HG02623 (cell line): Measurements from ENCODE around the gene CSK.
"Not testable (repeated sequence)": the region's sequence is repeated elsewhere in the genome, so short reads cannot be mapped to it uniquely, and the experiment has no call there.

ENCODE experiments used
- ATAC-seq: cut with Tn5 transposase; IDR thresholded peaks from one replicate; pipeline ENCODE4 v1.9.1; 2021; ENCODE audit warnings: moderate library complexity; ENCODE audit not compliant: unreplicated experiment

CSK gene

DNA sequence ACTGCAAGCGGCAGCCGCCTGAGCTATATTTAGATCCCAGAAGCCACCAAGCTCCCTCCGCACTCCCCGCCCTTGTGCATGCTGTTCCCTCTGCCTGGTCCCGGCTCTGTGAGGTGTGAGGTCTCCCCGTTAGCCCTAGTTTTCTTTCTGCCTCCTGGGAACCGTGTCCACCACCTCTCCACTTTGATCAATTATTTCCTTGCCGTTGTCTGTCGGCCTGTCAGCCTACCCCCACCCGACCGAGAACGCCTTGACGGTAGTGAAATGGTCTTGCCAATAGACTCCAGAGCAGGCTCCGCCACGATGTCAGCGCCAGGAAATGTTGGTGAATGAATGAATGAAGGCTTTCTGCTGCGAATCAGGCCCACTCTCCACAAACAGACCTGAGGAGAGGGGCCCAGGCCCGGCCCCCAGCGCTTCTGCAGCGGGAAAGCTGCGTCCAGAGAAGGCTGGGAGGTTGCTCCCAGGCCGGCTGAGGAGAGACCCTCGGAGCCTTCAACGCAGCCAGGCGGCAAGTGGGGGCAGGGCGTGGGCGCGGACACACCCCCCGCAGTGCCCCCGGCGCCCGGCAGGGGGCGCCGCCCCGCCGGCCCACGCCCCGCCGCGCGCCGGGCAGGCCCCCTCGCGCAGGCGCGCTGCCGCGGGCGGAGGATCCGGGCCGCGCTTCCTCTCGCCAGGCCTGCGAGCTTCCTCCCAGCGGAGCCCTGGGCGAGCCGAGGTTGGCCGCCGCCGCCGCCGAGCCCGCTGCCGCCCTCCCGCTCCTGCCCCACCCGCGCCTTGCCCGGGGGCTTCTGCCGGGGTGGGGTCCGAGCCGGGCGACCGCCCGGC, at the start of gene CSK:
Gene CSK (plus strand): TSS at position 650 of the 828 bp plus-strand sequence. CDS start 16,218 bp downstream, outside the sequence.
- ATAC-seq, result peak; percentile 36

DNA sequence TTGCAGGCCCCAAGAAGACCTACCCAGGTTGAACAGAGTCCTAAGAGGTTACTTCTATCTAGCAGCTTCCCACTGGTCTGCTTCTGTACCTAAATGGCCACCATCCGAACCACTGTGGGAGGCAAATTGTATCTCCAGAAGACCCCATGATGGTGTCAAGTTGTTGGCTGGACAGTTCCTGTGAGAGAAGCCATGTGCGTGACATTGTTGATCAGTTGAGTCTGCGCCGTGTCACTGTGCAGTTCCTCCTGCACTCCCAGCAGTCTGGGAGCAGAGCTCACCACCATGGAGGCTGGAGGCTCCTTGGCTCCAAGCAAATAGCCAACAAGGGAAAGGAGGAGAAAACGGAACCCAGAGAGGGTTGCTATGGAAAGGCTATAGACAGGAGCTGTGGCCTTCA, 49.0 kb upstream of the CSK start:
- ATAC-seq, result no peak

DNA sequence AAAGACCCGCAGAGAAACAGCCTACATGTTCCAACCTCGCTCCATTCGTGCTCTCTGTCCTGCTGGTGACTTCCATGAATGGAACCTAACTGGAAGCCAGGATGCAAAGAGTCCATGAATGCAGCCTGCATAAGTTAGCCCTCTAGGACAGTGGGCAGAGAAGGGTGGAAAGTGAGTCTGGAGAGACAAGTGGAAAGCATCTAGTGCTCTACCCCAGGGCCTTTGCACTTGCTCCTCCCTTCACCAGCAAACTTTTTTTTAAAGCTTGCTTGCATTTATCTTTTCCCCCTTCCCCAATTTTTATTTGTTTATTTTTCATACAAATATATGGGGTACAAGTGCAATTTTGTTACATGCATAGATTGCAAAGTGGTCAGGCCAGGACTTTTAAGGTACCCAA, 48.6 kb upstream of the CSK start:
- no peak for ATAC-seq

DNA sequence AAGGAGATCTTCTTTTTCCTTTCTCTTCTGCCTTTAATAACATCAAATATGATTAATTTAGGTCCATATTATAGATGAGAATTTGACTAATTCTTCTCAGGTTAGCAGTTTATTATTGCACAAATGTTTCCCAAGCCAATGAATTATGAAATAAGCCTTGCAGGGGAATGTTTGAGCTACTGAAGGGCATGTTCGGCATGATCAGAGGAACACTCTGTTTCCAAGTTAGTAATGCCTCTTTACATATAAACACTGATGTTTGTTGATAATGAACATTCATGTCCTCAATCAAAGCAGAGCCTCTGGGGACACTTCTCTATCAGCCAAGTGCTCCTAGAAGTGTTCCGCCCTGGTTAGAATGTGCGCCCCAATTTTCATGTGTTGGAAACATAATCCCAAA, 46.6 kb upstream of the CSK start:
- ATAC-seq, result no peak

DNA sequence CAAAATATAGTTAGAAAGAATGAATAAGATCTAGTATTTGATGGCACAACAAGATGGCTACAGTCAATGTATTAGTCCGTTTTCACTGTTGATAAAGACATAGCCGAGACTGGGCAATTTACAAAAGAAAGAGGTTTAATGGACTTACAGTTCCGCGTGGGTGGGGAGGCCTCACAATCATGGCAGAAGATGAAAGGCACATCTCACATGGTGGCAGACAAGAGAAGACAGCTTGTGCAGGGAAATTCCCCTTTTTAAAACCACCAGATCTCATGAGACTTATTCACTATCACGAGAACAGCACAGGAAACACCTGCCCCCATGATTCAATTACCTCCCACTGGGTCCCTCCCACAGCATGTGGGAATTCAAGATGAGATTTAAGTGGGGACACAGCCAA, 43.6 kb upstream of the CSK start:
- not testable (repeated sequence) for ATAC-seq

DNA sequence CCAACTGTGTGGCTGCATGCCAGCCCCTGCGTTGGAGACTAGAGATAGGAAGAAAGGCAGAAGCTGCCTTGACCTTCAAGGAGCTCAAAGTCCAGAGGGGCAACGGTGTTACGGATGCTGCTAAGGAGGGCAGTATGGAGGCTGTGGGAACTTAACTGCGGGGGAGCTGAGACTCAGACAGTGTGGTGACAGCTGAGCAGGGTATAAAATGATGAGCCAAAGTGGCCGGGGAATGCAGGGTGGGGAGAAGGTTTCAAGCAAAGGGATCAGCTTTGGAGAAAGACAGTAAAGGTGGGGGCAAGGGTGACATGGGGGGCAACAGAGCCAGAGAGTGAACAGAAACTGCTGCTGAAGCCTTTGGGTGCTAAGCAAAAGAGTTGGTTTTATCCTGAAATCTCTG, 39.5 kb upstream of the CSK start:
- ATAC-seq, result no peak

DNA sequence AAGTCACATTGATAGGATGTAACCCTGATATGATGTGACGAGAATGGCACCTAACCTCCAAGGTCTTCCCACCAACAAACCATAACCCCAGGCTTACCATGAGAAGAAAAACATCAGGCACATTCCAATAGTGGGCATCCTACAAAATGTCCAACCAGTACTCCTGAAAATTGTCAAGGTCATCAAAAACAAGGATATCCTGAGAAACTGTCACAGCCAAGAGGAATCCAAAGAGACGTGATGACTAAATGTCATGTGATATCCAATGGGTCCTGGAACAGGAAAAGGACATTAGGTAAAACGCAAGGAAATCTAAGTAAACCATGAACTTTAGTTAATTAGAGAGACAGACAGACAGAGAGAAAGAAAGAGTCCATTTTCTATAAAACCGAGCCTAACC, 35.5 kb upstream of the CSK start:
- no peak for ATAC-seq

DNA sequence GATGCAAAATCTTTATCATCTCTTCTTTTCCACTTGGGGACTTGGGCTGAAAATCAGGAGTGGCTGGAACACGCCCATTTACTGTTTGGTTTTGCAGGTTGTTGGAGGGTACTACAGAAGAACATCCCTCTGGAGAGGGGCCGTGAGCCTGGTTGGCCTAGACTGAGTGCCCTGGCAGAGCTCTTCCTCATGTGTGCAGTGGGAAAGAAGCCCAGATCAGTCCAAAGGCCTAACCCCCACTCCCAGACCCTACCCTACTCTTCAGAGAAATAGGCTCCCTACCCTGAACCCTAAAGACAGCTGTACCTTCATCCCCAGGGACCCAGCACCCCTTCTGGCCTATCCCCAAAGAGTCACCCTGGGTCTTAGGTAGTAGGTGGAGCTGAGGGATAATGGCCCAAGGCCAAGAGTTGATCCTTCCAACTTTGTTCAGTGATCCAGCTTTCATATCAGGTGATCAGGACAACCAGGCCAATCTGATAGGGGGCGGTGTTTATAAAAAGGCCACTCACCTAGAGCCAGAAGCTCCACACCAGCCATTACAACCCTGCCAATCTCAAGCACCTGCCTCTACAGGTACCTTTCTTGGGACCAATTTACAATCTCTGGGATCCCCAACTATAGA, 33.4 kb upstream of the CSK start, which contains the start of gene CYP1A2:
Gene CYP1A2 (plus strand): TSS at position 524 of the 625 bp plus-strand sequence. CDS start 894 bp downstream, outside the sequence.
- no peak for ATAC-seq

DNA sequence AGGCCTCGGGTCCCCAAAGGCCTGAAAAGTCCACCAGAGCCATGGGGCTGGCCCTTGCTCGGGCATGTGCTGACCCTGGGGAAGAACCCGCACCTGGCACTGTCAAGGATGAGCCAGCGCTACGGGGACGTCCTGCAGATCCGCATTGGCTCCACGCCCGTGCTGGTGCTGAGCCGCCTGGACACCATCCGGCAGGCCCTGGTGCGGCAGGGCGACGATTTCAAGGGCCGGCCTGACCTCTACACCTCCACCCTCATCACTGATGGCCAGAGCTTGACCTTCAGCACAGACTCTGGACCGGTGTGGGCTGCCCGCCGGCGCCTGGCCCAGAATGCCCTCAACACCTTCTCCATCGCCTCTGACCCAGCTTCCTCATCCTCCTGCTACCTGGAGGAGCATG, 32.0 kb upstream of the CSK start:
- ATAC-seq, result no peak

DNA sequence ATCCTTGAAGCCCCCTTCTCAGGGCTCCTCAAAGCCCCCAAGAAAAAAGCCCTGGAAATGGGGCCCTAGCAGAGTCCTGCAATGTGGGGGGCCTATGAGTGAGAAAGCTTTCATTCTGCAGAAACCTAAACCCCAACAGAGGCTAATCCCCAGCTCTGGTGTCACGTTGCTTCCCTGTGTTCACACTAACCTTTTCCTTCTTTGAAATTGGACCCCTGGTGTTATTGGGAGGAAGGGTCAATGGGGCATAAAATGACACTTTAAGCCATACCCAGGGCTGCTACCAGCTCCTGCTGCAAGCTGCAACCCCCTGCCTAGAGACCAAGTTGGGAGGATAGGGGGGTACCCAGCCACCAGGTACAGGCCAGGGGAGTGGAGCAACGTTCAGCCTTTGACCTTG, 31.1 kb upstream of the CSK start:
- no peak for ATAC-seq

DNA sequence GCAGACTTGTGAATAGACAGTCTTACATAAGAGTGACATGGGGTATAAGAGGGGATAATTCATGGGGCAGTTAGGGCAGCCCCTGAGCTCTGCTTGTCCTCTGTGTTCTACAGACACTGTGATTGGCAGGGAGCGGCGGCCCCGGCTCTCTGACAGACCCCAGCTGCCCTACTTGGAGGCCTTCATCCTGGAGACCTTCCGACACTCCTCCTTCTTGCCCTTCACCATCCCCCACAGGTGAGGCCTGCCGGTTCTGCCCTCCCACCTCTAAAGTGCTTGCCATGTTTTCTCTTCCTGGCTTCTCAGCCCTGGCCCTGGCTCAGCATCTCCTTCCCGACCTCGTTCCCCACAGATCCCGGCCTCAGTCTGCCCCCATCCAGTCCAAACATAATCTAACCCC, 29.9 kb upstream of the CSK start:
- ATAC-seq, result no peak

DNA sequence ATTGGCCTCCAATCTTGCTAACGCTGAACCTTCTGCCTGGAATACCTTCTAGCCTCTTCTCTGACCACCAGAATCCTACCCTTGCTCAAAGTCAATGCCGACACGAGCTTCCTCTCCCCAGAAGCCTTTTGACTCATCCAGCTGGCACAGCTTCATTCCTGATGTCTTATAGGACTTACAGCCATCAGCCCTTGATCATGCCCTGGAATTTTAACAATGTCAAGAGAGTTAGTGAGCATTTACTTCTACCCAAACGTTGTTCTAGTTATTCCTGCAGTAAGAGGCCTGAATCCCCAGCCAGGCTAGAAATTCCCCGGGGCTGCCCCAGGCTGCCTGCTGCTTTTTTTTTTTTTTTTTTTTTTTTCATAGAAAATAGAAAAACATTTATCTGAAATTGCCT, 29.3 kb upstream of the CSK start:
- ATAC-seq, result no peak

DNA sequence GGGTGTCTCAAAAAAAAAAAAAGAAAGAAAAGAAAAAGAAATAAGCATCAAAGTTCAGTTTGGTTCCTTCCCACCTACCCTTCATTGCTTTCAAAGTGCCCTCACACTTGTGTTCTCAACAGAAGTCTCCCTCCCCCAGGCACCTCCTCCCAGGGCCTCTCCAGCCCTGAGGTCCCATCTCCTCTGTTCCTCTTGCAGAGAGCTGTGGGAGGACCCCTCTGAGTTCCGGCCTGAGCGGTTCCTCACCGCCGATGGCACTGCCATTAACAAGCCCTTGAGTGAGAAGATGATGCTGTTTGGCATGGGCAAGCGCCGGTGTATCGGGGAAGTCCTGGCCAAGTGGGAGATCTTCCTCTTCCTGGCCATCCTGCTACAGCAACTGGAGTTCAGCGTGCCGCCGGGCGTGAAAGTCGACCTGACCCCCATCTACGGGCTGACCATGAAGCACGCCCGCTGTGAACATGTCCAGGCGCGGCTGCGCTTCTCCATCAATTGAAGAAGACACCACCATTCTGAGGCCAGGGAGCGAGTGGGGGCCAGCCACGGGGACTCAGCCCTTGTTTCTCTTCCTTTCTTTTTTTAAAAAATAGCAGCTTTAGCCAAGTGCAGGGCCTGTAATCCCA, 27.2 kb upstream of the CSK start:
- no peak for ATAC-seq

DNA sequence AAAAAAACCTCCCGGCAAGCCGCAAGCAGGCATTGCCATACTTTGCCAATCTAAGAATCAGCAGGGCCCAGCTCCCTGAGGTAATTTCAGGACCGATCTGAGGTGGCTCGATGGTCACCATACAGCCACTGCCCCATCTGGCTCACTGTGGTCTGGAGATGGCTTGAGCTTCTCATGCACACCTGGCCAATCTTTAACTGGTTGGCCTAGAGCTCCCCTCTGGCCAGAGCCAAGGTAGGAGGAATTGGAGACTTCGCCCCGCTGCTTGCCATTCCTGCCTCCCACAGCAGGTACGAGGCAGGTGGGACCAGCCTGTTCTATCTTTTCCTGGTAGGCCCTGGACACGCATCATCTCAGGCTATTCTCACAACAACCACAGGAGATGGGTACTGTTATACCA, 23.1 kb upstream of the CSK start:
- ATAC-seq, result no peak

DNA sequence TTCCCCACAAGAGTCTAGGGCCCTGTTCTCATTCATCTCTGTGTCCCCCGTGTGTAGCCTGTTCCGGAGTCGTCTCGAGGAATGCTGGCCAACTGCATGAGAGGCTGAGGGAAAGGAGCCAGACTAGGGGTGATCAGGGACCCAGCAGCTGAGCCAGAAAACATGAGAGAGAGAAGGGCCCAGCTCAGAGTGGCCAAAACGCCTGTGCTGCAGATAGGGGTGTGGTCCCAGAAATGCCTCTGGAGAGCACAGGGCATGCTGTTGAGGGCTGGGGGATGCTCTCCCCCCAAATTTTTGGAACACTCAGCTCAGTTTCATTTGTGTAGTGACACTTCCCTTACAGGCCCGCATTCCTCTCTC, 19.1 kb upstream of the CSK start:
- no peak for ATAC-seq

DNA sequence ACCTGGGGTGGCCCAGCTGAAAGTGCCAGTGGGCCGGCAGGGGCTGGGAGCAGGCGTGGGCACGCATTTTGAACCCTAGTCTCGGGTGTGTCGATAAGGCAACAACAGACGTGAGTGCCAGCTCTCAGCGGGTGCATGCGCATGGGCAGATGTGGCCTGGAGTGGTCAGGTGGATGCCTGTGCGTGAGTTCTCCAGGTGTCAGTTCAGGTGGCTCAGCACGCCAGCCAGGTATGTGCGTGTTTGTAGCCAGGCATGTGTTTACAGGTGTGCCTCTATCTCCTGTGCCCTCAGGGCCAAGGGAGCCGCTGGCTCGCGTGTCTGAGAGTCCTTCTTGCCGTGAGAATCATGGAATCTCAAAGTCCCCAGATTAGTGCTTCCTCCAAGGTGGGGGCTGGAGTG, 18.5 kb upstream of the CSK start:
- no peak for ATAC-seq

DNA sequence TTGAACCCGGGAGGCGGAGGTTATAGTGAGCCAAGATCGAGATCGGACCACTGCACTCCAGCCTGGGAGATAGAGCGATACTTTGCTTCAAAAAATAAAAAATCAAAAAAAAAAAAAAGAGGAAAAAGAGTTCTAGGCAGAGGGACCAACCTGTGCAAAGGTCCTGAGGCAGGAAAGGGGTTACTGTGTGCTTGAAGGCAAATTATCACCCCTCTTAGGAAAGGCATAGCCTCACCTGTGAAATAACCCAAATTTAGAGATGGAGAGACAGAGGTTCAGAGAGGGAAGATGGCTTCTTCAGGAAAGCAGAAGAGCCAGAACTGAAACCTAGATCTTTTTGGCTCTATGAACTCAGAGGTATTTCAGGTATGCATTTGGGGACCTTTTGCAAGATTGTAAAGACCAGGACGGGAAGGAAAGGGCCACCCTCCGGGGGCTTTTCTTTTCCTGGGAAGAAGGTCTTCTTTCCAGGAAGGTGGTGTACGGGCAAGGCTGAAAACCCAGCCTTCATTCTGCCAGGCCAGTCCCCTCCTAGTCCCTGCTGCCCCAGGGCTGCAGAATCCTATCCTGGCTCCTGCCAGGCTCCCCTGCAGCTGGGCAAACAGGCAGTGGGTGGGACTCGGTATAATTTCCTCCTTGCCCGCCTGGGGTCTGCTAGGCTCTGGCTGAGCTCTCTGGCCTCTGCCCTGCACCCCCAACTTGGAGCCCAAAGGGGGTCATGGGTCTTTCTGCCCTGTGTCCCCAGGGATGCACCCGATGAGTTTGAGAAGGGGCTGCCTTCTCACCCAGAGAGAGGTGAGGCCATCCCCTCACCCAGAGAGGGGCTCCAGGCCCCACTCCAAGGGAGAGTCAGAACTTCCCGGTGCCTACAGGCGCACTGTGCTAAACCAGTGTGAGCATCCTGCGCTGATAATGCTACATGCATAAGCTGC, 14.4 kb upstream of the CSK start:
- ATAC-seq, result no peak

DNA sequence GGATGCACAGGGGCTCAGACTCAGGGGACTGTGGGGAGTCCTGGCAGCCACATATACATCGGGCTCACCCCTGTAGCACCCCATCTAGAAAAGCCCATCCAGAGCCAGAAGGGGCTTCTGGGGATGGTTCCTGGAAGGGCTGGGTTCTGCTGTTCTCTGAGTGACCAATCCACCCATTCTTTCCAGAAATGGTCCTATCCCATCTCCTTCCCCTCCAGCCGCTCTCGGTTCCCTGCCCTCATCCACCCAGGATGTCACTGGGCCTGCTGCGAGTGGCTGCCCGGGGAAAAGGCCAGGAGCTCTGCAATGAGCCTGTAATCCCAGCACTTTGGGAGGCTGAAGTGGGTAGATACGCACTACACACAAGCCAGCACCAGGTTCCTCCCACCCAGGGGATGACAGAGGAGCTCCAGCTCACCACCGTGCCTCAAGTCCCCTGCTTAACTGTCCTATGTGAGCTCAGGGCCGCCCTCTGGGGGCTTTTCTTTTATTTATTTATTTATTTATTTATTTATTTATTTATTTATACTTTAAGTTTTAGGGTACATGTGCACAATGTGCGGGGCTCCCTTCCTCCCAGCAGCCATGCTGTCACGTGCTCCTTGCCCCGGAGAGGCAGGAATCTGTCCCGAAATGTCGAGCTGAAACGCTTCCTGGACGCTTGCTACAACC, 13.6 kb upstream of the CSK start:
- ATAC-seq, result no peak

DNA sequence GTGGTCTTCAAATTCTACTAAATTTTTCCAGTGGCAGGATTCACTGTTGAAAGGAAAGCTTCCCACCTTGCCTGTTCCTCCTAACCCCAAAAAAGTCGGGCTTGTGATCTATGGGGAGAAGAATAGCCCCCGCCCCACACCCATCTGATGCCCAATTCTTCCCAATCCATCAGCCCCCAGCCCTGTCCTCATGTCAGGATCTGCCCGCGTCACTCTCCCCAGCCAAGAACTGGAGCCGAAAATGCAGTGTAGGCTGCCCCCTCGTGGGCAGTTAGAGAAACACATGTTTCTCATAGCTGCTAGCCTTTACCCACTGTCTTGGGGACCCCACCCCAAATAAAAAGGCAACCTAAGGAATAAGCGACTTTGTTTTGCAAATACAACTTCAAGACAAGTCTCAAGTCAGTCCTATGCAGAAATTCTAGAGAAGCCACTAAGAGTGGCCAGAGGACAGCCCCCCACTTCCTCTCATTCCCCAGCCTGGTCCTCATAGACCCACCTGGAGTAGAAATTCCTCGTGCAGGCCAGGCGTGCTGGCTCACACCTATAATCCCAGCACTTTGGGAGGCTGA, 13.0 kb upstream of the CSK start:
- no peak for ATAC-seq

DNA sequence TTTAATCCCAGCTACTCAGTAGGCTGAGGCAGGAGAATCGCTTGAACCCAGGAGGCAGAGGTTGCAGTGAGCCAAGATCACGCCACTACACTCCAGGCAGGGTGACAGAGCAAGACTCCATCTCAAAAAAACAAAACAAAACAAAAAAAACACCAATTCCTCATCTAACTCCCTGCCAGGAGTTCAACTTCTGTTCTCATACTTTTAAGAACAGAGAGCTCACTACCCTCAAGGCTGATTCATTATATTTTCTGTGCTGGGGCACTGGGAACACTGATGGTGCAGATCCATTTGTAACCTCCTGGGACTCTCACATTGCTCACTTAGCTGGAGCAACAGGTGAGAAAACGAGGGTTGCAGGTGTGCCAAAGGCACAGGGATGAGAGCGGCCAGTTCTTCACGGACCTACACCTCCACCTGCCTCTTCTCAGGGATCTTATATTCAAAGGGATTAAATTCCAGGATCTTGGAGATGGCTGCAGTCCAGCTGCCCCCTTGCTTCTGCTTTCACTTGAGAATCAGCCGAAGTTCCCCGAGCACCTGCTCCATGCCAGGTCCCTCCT, 12.3 kb upstream of the CSK start:
- ATAC-seq, result no peak
